Measurements from ENCODE around the gene TRAIP. TPM values are rescaled to one million over a fixed set of nuclear protein-coding genes. Genes with fewer than 3 reads are reported as not detected.
"Not testable (repeated sequence)": the region's sequence is repeated elsewhere in the genome, so short reads cannot be mapped to it uniquely, and the experiment has no call there.

The TRAIP gene
- total RNA-seq, 1 donor from 2014 or later: 6.2 TPM

- TF ChIP-seq, protein P1, sequence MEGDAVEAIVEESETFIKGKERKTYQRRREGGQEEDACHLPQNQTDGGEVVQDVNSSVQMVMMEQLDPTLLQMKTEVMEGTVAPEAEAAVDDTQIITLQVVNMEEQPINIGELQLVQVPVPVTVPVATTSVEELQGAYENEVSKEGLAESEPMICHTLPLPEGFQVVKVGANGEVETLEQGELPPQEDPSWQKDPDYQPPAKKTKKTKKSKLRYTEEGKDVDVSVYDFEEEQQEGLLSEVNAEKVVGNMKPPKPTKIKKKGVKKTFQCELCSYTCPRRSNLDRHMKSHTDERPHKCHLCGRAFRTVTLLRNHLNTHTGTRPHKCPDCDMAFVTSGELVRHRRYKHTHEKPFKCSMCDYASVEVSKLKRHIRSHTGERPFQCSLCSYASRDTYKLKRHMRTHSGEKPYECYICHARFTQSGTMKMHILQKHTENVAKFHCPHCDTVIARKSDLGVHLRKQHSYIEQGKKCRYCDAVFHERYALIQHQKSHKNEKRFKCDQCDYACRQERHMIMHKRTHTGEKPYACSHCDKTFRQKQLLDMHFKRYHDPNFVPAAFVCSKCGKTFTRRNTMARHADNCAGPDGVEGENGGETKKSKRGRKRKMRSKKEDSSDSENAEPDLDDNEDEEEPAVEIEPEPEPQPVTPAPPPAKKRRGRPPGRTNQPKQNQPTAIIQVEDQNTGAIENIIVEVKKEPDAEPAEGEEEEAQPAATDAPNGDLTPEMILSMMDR (IDR thresholded peaks at IDR 0.05; ENCODE audit: unreplicated experiment): no peak
- Mint-ChIP-seq H3K4me3 (ENCODE audit: unreplicated experiment) (peak within 1 kb of the TSS; percentile 89), H3K36me3 (ENCODE audit: low read depth, unreplicated experiment) (peaks cover 4% of the 10 kb centered on the region), H3K4me1 (ENCODE audit: unreplicated experiment) (peaks cover 39% of the 10 kb centered on the region), H3K27ac (ENCODE audit: unreplicated experiment) (peak within 1 kb of the TSS; percentile 84), H3K9me3 (ENCODE audit: unreplicated experiment) (no peaks in the 10 kb centered on the region), H3K27me3 (ENCODE audit: unreplicated experiment) (peaks cover 6% of the 10 kb centered on the region)
- DNase-seq (ENCODE audit: low spot score): peak; percentile 99
These were observed 69.8 kb downstream of the TRAIP start, which contains the start of gene IP6K1 for GRCh38 chr3:49786357-49787181. IP6K1 (minus strand) TSS chr3:49786542; CDS start chr3:49748040, 38,502 bp downstream.

- TF ChIP-seq, protein P1 (IDR thresholded peaks at IDR 0.05; ENCODE audit: unreplicated experiment): no peak
- DNase-seq (ENCODE audit: low spot score): peak; percentile 43
- peaks cover 8% of the 10 kb centered on the region for H3K36me3 Mint-ChIP-seq (ENCODE audit: low read depth, unreplicated experiment)
- peaks cover 38% of the 10 kb centered on the region for H3K4me1 Mint-ChIP-seq (ENCODE audit: unreplicated experiment)
- no peaks in the 10 kb centered on the region for H3K9me3 Mint-ChIP-seq (ENCODE audit: unreplicated experiment)
- peak overlapping the region; percentile 89 for H3K4me3 Mint-ChIP-seq (ENCODE audit: unreplicated experiment)
- peak overlapping the region; percentile 84 for H3K27ac Mint-ChIP-seq (ENCODE audit: unreplicated experiment)
- H3K27me3 Mint-ChIP-seq (ENCODE audit: unreplicated experiment): peaks cover 2% of the 10 kb centered on the region
These were observed 70.6 kb downstream of the TRAIP start for GRCh38 chr3:49785565-49786356.

DNA sequence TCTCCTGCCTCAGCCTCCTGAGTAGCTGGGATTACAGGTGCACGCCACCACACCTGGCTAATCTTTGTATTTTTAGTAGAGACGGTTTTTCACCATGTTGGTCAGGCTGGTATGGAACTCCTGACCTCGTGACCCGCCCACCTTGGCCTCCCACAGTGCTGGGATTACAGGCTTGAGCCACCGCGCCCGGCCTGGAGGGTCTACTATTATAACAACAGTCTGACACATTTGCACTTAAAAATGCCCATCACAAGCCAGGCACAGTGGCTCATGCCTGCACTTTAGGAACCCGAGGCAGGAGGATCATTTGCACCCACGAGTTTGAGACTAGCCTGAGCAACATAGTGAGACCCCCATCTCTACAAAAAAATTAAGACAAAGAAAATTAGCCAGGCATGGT, 74.1 kb downstream of the TRAIP start:
- not testable (repeated sequence) for H3K9me3 Mint-ChIP-seq (ENCODE audit: unreplicated experiment); H3K4me3 Mint-ChIP-seq (ENCODE audit: unreplicated experiment); H3K27ac Mint-ChIP-seq (ENCODE audit: unreplicated experiment); DNase-seq (ENCODE audit: low spot score); H3K27me3 Mint-ChIP-seq (ENCODE audit: unreplicated experiment)
- Mint-ChIP-seq H3K36me3 (ENCODE audit: low read depth, unreplicated experiment) (peaks cover 14% of the 10 kb centered on the region), H3K4me1 (ENCODE audit: unreplicated experiment) (peaks cover 15% of the 10 kb centered on the region)

GRCh38 chr3:49781415-49782199, 74.8 kb downstream of the TRAIP start:
- H3K4me1 Mint-ChIP-seq (ENCODE audit: unreplicated experiment): peaks cover 11% of the 10 kb centered on the region
- no peak overlapping the region for H3K27ac Mint-ChIP-seq (ENCODE audit: unreplicated experiment)
- H3K4me3 Mint-ChIP-seq (ENCODE audit: unreplicated experiment): peak overlapping the region; percentile 51
- TF ChIP-seq, protein P1 (IDR thresholded peaks at IDR 0.05; ENCODE audit: unreplicated experiment): no peak
- no peaks in the 10 kb centered on the region for H3K27me3 Mint-ChIP-seq (ENCODE audit: unreplicated experiment)
- no peak for DNase-seq (ENCODE audit: low spot score)
- no peaks in the 10 kb centered on the region for H3K9me3 Mint-ChIP-seq (ENCODE audit: unreplicated experiment)
- H3K36me3 Mint-ChIP-seq (ENCODE audit: low read depth, unreplicated experiment): peaks cover 18% of the 10 kb centered on the region

DNA sequence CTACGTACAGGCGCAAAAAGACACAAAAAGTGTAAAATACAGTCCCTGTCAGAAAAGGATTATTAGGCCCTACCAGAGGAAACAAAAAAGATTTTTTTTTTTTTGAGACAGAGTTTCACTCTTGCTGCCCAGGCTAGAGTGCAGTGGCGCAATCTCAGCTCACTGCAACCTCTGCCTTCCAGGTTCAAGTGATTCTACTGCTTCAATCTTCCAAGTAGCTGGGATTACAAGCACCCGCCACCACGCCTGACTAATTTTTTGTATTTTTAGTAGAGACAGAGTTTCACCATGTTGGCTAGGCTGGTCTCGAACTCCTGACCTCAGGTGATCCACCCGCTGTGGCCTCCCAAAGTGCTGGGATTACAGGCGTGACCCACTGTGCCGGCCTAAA, 75.4 kb downstream of the TRAIP start:
- H3K36me3 Mint-ChIP-seq (ENCODE audit: low read depth, unreplicated experiment): peaks cover 18% of the 10 kb centered on the region
- H3K4me1 Mint-ChIP-seq (ENCODE audit: unreplicated experiment): peaks cover 11% of the 10 kb centered on the region
- H3K27me3 Mint-ChIP-seq (ENCODE audit: unreplicated experiment); DNase-seq (ENCODE audit: low spot score); H3K27ac Mint-ChIP-seq (ENCODE audit: unreplicated experiment); H3K9me3 Mint-ChIP-seq (ENCODE audit: unreplicated experiment); H3K4me3 Mint-ChIP-seq (ENCODE audit: unreplicated experiment): not testable (repeated sequence)
